Adrenal gland (tissue), 5 donors: ENCODE measurements around the gene BEND7.

Experiments
- POLR2A ChIP-seq, 2 donors: fragments of 450-650 bp; IDR thresholded peaks; one replicate each; pipeline ENCODE4 v1.6.1; 2017; ENCODE audit warnings: antibody characterized with exemption in 2 of 2, mild to moderate bottlenecking in 2 of 2, moderate library complexity in 1 of 2
- TF ChIP-seq, protein P1 (sequence below), 6 experiments: fragments of 450-650 bp in 4 of 6; fragments of 200-600 bp in 2 of 6; sonication (generic) in 1 of 6; IDR thresholded peaks; 1 replicate in 5 of 6; 2 replicates in 1 of 6; pipeline versions ENCODE4 v1.5.1 to v1.8.0; 2016 to 2021; ENCODE audit warnings: antibody characterized with exemption in 6 of 6, mild to moderate bottlenecking in 2 of 6, moderate library complexity in 1 of 6
- donor health status: DM: no; HTN: no; CAD: no.

DNA sequence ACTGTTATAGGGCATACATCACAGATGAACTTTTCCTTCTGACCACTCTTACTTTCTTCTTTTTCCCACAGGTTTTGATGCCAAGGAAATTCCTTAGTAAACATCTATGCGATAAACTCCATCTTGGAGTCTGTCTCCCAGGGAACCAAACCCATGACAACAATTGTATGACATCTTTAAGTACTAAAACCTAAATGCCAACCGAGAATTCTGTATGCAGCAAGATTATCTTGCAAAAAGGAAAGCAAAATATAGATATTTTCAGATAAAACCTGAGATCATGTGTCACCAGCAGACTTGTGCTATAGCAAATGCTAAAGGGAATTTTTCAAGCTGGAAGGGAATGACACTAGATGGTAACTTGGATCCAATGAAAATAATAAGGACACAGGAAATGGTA is 22.0 kb upstream of the BEND7 start:
- TF ChIP-seq, protein P1, sequence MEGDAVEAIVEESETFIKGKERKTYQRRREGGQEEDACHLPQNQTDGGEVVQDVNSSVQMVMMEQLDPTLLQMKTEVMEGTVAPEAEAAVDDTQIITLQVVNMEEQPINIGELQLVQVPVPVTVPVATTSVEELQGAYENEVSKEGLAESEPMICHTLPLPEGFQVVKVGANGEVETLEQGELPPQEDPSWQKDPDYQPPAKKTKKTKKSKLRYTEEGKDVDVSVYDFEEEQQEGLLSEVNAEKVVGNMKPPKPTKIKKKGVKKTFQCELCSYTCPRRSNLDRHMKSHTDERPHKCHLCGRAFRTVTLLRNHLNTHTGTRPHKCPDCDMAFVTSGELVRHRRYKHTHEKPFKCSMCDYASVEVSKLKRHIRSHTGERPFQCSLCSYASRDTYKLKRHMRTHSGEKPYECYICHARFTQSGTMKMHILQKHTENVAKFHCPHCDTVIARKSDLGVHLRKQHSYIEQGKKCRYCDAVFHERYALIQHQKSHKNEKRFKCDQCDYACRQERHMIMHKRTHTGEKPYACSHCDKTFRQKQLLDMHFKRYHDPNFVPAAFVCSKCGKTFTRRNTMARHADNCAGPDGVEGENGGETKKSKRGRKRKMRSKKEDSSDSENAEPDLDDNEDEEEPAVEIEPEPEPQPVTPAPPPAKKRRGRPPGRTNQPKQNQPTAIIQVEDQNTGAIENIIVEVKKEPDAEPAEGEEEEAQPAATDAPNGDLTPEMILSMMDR (IDR thresholded peaks at IDR 0.05) = no peak
- TF ChIP-seq POLR2A (IDR thresholded peaks at IDR 0.05) = no peak
